HG03565 (cell line): ENCODE data around the gene NELFB.

ENCODE experiments used
- ATAC-seq: cut with Tn5 transposase; IDR thresholded peaks from one replicate; pipeline ENCODE4 v1.9.1; 2021; ENCODE audit warnings: mild to moderate bottlenecking, moderate library complexity; ENCODE audit not compliant: unreplicated experiment

NELFB gene

DNA sequence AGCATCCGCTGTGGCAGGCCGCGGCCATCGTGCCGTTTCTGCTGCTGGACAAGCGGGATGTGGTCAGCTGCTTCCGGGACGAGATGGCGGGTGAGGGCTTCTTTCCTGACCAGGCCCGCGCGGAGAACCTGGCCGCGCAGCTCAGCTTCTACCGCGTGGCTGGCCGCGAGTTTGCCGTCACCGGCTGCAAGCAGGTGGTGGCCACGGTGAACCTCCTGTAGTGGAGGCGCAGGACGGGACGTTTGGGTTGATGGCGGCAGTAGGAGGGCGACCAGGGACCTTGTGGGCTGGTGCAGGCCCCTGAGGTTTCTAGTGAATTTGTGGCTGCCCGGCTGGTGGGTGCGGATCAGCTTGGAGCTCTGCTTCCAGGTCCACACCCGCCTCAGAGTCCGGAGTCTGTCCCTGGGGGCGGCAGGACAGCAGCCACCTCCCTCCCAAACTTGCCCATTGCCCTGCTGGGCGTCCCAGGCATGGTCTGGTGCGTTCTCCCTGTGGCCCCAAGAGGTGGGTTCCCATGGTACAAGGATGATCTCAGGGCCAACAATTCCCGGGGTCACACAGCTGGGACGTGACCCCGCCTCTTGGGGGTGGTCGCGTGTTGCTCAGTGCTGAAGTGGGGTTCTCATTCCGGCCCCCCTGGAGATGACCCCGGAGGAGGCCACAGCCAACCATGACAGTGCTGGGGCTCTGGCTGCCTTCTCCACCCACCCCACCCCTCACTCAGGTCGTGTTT lies 24.8 kb downstream of the NELFB start:
- ATAC-seq = no peak

GRCh38 chr9:137280474-137281344 lies 25.6 kb downstream of the NELFB start:
- no peak for ATAC-seq

- ATAC-seq = no peak
Measured at GRCh38 chr9:137281345-137282116, 26.4 kb downstream of the NELFB start.

DNA sequence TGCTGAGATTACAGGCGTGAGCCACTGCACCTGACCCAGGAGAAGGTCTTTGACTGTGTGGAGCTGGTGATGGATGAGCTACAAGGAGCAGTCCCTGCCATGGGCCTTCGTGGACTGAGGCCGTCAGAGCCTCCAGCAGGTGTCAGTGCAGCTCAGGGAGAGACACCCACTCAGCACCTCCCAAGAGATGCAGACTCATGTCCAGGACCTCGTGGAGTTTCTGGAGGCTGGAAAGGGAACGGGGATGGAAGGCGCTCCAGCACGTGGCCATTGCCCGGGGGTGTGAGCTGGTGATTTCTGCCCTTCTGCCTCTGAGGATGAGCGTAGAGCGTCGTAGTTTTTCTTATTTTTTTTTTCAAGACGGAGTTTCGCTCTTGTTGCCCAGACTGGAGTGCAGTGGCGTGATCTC lies 31.9 kb downstream of the NELFB start:
- ATAC-seq = no peak

DNA sequence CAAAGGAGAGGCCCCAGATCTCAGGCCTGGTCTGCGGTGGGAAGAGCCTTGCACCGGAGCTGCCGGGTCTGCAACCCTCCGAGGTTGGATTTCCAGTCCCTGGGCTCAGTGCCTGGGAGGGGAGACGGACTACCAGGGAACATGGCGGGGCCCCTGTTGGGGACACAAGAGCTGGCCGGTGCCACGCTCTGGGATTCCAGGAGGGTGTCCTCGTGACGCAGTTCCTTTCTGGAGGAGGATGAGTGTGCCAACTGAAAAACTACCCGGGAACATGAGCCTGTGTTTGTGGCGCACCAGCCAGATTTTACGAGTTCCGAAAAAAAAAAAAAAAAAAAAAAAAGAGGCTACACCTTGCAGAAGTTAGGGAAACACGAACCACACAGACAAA lies 38.0 kb downstream of the NELFB start:
- ATAC-seq = no peak

DNA sequence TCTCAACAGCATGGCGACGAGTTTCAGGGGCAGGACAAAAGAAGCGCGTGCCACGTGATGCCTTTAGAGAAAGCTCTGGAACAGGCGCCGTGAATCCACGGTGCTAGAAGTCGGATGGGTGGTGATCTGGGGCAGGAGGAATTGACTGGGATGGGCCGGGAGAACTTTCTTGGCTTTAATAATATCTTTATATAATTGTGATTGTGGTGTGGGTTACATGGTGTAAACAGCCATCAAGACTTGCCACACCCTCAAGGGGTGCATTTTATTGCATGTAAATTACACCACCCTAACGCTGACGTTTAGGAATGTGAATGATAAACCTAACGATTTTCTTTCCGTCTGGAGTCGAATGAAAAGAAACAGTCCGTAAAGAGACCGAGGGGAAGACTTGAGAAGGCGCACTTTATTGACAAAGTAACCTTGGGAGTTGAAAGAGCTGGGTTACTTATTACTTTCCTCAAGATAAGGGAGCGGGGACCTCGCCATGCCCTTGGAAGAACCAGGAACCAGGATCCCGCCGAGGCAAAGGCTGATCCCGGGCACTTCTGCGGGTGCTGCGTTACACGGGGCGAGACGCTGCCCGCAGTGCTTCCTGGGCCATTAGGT lies 38.5 kb downstream of the NELFB start:
- ATAC-seq = no peak

- no peak for ATAC-seq
Measured at GRCh38 chr9:137294091-137294680, 39.1 kb downstream of the NELFB start.

GRCh38 chr9:137294681-137295237 lies 39.6 kb downstream of the NELFB start:
- no peak for ATAC-seq

GRCh38 chr9:137295238-137295811 lies 40.2 kb downstream of the NELFB start:
- no peak for ATAC-seq

GRCh38 chr9:137295849-137296669 lies 40.9 kb downstream of the NELFB start:
- ATAC-seq = no peak

- ATAC-seq = no peak
Measured at GRCh38 chr9:137296670-137297664, 41.8 kb downstream of the NELFB start.

- ATAC-seq = no peak
Measured at GRCh38 chr9:137297966-137298365, 42.8 kb downstream of the NELFB start.

DNA sequence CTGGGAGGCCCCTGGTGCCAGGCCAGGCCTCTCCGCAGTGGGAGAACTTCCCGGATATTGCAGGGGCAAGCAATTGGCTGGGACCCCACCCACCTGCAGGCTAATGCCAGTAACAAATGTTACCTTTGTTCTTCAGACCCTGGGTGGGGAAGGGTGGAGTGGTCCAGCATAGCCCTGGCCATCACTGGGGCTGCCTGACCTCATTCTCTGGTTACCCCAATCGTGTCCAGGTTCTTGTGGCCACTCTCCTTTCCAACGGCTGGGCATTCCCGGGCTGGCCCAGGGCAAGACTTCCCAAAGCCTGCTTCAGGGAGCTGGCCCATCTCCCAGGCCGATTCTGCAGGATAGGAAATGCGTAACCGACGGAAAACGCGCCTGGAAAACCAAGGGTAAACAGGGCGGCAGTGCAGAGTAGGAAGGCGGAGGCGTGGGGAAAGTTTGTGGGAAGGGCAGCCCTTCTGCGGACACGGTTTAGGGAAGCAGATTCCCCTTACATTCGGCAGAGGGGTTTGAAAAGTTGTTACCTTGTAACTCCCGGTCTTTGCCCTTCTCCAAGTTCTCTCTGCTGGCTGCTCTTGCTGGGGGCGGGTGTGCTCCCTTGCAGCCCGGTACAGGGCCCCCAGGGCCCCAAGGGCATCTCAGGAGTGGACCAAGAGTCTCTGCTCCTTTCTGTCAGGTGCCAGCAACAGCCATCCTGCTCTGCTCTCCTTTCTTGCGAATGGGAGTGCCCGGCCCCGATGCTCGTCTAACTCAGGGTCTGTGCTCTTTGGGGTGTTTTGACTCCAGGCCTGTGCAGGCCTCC lies 43.5 kb downstream of the NELFB start:
- no peak for ATAC-seq

GRCh38 chr9:137299203-137299565 lies 44.1 kb downstream of the NELFB start:
- no peak for ATAC-seq

- ATAC-seq = no peak
Measured at GRCh38 chr9:137299938-137300337, 44.8 kb downstream of the NELFB start.

DNA sequence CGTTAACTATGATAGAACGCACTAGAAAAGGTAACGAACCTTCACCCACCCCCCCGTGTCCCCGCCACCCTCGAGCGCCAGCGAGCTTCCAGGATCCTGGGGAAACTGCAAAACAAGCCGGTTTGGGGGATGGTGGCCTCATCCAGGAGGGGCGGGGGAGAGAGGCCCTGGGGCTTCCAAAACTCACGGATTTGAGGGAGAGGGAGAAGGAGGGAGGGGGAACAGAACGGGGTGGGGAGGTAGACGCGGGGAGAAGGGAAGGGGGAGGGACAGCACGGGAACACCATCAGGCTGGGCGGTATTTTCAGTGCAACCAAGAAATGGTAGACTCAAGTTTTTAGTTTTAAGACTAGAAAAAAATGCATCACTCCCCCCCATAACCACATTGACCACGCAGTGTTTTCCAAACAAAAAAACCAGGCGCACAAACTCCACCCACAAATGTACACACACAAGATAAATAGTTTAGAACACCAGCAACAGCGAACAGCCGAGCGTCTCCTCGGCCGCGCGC lies 45.5 kb downstream of the NELFB start:
- no peak for ATAC-seq
